HG03342 (cell line): ENCODE measurements around the gene WDR11.

Experiments
- ATAC-seq: cut with Tn5 transposase; IDR thresholded peaks from one replicate; pipeline ENCODE4 v1.9.1; 2021; ENCODE audit warnings: mild to moderate bottlenecking, moderate library complexity; ENCODE audit not compliant: unreplicated experiment

WDR11 gene, protein sequence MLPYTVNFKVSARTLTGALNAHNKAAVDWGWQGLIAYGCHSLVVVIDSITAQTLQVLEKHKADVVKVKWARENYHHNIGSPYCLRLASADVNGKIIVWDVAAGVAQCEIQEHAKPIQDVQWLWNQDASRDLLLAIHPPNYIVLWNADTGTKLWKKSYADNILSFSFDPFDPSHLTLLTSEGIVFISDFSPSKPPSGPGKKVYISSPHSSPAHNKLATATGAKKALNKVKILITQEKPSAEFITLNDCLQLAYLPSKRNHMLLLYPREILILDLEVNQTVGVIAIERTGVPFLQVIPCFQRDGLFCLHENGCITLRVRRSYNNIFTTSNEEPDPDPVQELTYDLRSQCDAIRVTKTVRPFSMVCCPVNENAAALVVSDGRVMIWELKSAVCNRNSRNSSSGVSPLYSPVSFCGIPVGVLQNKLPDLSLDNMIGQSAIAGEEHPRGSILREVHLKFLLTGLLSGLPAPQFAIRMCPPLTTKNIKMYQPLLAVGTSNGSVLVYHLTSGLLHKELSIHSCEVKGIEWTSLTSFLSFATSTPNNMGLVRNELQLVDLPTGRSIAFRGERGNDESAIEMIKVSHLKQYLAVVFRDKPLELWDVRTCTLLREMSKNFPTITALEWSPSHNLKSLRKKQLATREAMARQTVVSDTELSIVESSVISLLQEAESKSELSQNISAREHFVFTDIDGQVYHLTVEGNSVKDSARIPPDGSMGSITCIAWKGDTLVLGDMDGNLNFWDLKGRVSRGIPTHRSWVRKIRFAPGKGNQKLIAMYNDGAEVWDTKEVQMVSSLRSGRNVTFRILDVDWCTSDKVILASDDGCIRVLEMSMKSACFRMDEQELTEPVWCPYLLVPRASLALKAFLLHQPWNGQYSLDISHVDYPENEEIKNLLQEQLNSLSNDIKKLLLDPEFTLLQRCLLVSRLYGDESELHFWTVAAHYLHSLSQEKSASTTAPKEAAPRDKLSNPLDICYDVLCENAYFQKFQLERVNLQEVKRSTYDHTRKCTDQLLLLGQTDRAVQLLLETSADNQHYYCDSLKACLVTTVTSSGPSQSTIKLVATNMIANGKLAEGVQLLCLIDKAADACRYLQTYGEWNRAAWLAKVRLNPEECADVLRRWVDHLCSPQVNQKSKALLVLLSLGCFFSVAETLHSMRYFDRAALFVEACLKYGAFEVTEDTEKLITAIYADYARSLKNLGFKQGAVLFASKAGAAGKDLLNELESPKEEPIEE

DNA sequence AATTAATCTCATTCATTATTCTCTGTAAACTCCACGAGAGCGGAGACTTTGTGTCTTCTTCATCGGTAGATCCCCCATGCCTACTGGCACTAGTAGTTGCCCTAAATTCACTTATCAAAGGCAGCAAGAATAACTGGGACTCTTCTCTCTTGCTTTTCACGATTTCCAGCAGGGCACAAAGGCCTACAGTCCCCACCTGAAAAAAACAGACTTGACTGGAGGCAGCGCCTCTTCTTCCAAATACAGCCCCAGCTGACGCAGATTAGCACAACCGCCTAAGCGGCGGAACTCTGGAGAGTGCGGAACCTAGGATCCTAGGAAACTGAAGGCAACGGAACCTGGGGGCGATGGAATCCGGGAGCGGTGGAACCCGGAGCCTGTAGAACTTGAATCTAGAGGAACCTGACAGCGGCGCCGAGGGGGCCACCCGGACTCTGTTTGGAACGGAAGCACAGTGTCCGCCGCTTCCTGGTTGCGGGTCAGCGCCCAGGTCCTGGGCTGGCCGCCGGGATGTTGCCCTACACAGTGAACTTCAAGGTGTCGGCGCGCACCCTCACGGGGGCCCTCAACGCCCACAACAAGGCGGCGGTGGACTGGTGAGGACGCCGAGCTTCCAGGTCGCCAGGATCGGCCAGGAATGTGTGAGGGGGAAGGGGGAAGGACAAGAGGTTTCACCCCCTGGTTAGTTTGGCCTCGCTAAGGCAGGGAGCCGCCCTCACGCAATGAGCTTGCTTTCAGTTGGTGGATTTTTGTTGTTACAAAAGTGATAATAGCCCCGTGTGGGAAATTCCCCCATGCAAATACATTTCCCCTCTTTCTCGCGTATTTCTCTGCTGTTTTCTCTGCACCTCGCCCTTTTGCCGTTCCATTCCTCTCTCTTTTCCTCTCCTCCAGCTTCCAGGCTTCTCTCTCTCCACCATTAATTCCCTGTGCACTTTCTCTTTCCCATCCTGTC lies at the start of gene WDR11:
Gene WDR11 (plus strand): TSS at position 452 of the 955 bp plus-strand sequence. CDS start 59 bp downstream, at position 511.
- peak; percentile 93 for ATAC-seq

GRCh38 chr10:120802935-120803334 lies 48.2 kb upstream of the WDR11 start:
- no peak for ATAC-seq

- ATAC-seq = no peak
Observed at GRCh38 chr10:120803972-120804371, 47.2 kb upstream of the WDR11 start.

DNA sequence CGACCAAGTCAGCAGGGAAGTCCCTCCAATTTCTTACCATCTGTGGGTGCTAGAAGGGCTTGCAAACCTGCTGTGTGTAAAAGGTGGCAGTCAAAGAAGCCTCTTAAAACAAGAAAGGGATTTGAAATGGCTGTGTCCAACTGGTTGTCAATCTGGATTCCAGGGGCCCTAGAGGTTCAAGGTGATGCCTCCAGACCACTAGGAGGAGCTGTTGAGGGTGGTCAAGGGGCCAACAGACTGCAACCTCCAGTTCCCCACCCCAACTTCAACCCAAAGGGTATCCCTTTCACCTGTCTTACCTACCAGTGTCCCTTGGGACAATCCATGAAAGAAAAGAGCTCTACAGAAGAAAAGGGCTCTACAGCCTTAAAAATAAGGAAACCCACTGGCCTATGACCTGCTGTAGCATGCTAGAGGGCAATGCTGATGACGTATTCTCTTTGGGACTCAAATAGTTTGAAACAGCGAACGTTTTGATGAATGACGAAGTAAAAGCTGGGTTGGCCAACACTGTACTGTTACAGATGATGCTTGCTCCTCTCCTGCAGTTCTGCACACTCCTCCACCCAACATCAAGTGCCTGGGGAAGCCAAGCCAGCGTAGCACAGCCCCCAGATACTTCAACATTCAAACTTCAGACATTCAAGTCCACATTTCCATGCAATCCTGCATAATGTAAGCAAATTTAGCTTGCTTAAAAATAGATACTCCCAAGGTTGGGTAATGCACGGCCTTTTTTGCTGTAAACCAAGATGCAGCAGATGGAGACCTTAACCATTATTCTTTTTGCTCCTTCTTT lies 45.9 kb upstream of the WDR11 start:
- ATAC-seq = no peak

DNA sequence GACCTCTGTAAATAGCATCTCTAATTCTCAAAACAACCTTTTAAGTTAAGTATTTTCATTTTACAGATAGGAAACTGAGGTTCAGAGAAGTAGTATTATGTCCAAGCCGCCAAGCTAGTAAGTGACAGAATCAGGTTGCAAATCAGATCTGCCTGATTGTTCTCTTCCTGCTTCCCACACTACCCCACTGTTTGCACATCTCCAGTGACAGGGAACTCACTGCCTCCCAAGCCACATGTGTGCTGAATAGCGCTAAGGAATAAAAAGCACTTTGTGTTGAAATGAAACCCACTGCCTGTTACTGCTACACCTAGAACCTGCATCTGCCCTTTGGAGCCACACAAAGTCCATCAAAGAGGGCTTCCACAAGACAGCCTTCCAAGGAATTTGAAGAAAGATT lies 45.1 kb upstream of the WDR11 start:
- ATAC-seq = no peak

DNA sequence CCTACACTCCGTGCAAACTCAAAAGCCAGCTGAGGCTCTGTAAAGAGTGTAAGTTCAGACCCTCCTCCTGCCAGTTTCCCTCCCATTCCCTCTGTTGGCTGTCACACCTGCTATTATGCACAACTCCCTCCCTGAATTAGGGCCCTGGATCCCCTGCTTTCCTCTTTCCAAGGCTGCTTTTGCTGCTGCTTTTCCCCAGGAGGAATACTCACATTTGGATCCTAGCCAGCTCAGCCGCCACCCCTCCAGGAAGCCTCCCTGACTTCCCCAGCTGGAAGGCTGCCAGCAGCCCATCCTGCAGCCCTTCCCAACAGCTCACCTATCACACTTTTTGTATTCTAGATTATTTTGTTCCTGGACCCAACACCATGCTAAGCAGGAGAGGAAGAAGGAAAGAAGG lies 40.9 kb upstream of the WDR11 start:
- no peak for ATAC-seq

GRCh38 chr10:120813085-120813484 lies 38.1 kb upstream of the WDR11 start:
- no peak for ATAC-seq

DNA sequence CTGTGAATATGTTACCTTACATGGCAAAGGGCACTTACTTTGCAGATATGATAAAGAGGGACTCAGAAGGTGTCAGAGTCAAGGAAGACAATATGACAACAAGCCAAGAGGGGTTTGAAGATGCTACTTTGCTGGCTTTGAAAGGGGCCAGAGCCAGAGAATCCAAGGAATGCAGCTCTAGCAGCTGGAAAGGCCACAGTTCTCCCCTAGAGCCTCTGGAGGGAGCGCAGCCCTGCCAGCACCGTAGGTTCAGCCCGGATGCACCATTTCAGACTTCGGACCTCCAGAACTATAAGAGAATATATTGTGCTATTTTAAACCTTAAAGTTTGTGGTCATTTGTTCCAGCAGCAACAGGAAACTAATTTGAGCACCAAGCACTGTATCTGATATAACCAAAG lies 32.9 kb upstream of the WDR11 start:
- ATAC-seq = no peak

GRCh38 chr10:120819366-120819765 lies 31.8 kb upstream of the WDR11 start:
- no peak for ATAC-seq

DNA sequence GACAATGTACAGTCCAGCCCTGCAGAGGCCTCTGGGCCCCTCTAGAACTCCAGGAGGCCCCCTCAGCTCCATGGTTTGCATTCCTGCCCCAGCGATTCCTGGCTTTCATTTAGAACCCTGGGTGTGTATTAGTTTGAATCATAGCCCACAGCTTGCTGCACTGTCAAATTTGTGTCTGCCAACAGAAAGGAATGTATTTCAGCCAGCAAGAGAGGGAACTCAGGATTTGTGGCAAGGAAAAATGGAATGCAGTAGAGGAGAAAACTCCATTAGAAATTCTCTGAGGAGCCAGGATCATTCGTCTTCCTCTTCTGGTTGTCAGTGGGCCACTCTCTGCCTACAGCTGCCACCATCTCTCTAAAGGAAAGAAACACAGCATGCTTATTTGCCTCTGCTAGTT lies 27.9 kb upstream of the WDR11 start:
- no peak for ATAC-seq

DNA sequence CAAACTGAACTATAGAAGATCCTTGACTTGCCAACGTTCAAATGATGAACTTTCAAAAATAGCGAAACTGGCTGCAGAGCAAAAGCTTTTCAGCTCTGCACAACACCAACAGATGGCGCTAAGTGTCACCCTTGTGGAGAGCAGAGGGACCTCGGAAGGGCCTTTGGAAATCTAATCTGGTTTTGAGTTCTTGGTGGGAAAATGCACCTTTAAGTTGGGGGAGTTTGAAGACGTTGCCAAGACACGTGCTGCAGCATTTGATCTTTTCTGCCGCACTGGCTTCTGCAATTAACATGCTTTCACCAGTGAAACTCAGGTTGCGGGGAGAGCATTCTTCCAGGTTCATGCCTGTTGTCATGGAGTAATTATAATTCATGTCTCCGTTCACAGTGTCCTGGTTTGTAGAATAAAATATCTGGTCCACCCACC lies 26.3 kb upstream of the WDR11 start:
- ATAC-seq = no peak

- no peak for ATAC-seq
Observed at GRCh38 chr10:120825878-120826769, 25.0 kb upstream of the WDR11 start.

GRCh38 chr10:120827251-120827875 lies 23.8 kb upstream of the WDR11 start:
- peak; percentile 67 for ATAC-seq

GRCh38 chr10:120828763-120829319 lies 22.3 kb upstream of the WDR11 start:
- ATAC-seq = no peak

DNA sequence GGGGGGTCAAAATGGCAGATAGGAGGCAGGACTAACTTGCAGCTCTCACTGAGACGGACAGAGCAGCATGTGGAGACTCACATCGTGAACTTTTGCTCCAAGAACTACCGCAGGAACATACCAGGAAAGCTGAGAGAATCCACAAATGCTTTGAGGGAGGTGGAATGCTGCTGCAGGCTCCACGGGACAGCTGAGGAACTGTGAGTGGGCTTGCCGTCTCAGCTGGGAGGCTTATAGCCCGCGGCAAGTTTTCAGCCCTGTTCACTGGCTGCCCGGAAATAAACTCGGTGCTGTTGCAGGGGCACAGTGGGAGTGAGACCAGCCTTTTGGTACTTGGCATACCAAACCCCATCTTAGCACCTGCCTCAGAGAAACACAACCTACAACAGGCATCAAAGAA lies 19.1 kb upstream of the WDR11 start:
- no peak for ATAC-seq

DNA sequence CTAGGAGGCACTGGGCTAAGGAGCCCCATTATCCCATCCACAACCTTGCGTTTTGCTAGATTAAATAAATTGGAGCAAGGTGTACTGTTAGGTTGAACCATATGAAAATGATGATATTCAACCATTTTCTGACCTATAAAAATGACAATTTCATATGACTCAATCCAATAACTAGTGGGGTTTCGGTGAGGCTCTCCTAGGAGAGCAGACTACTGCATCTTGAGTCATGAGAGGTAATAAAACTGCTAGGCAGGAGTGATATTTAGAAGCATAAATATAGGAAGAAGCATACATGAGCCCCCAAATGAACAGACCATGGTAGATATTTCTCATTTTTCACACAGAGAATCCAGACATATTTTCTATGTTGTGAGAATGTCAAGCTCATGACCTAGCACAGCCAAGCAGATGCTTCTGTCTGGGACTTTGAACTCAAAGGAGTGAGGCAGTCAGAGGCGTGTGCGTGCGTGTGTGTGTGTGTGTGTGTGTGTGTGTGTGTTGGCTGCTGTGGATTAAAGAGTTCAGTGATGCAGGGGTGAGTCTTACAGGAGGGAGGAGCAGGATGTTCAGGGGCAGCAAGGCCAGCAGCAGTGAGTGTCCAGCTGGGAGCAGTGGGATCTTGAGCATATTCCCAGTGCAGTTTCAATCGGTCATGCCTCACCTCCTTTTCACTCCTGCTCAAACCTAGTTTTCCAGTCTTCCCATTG lies 17.8 kb upstream of the WDR11 start:
- no peak for ATAC-seq

DNA sequence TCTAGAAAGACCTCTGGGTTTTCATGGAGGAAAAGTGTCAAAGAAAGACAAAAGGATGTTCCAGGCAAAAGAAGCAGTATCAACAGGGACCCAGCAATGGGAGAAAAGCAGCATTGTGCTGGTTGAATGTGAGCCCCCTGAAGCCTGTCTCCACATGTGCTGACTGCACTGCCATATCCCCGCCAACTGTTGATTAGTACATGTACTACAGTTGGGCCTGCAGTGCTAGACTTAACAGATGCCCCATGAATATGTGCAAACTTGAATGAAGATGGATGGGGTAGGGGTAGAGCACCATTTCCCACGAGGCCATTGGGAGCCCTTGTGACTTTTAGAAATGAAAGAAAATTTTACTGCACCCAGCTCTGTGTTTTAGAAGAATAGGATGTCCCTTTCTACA lies 15.6 kb upstream of the WDR11 start:
- ATAC-seq = no peak
